Activated CD8-positive, alpha-beta memory T cell treated with anti-CD3 and anti-CD28 coated beads, Interleukin-2, amount 50 U/mL, for 48 hours (primary cell): ENCODE data around the gene GZF1.

Source experiments
- DNase-seq: peaks from one replicate; pipeline ENCODE4 v3.0.0-alpha.2; 2020

Gene GZF1

DNA sequence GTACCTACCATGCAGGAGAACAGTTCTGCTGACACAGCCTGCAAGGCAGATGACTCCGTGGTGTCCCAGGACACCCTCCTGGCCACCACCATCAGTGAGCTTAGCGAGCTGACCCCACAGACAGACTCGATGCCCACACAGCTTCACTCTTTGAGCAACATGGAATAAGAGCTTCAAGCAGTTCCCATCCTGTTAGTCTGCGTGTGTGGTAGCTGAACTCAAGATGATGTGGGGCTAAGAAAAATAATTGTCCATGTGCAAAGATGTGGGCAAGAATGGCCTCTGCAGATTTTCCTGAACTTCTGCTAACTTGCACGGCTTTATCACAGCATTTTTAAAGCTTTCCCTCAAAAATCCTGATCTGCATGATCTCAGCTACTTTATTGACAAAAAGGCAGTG is 8.3 kb downstream of the GZF1 start:
- no peak for DNase-seq

DNA sequence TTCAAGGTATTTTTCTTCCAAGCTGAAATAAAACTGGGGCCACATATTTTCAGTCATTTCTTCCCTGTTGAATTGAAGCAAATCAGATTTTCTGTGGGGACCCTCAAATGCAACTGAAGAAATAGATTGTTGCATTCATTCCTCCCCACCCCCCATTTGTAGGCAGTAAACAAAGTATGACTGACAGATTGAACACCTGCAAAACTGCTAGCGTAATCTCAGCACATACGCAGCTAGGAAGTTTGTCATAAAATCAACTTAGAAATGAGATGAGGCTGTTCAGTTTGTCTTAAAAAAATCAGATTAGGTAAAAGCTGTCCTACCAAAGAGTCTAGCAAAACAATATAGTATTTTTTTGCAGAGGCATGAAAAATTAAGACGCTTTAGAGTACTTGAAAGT is 8.9 kb downstream of the GZF1 start:
- no peak for DNase-seq

DNA sequence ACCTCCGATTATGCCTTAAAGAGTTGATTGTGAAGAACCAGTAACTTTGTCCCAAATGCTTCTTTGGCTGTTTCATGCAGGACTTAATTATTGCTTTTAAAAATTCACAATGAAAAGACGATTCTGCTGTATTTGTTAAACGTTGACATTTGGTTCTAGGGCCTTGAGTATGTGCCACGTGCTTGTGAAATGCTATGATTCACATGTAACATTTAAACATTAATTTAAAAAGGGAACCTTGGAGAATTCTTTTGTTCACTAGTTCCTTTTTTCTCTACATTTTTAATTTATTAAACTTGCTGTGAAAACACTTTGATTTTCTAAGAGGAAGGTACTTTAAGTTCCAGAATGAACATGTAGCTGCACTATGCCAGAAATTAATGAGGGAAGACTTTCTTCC is 9.5 kb downstream of the GZF1 start:
- no peak for DNase-seq

DNA sequence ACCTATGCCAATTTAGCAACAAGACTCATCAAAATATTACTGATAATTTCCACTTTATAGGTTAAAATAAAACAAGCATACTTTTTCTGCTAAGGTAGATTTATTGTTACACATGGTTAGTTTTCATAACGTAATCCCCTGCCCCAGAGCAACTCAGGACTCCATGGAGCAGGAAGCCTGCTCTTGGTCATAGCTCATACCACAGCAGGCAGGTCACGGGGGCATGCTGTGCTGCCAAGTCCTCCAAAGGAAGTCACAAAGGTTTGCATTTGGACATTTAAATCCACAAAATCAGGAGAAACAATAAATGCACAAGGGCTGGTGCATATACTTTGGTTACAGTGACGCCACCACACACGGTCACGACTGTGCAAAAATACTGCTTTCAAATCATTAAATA is 12.5 kb downstream of the GZF1 start:
- DNase-seq: no peak

DNA sequence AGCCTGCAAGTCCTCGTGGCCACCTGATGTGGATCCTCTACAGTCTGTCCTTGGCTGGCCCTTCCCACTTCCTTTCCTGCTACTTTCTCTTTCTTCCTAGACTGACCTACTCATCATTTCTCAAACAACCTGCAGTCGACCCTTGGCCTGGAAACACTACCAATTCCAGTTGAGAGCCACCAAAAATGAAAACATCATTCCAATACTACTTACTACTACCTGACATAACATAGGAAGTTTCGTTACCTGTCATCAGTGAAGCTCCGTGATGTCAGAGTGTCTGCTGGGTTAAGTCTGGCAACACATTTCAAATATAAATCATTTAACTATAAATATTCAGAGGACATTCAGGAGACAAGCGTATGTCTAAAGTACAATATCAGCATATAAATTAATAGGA is 13.8 kb downstream of the GZF1 start:
- DNase-seq: no peak

DNA sequence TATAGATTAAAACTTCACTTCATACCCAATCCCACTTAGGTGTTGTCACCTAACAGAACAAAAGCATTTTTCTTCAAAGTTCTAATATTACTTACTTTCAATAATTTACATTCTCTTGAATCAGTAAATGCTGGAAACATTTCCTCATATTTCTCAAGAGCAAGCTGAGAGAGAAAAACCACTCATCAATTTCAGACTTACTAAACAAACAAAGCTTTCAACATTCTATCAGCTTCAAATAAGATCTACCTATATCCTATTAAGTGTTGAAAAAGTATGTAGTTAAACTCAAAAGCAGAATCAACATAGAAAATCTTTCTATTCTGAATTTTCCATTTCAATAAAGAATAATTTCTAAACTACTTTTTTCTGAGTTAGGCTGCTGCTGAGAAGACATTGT is 17.8 kb downstream of the GZF1 start:
- DNase-seq: no peak

DNA sequence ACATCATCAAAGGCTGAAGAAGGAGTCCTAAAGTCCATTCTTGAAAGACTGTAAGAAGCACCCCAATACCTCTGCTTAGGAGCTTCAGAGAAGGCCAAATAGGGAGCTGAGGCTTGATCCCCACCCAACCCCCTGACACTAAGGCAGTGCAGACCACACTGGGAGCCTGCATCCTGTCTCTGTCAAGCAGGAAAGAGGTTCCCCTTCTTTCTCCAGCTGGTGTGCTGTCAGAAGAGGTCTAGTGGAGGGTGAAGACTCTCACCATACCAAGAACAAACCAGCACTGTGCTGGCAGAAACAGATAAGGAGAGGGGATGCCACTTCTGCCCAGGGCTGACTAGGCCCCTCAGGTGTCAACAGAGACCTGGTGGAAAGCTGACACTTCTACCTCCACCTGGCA is 19.9 kb downstream of the GZF1 start:
- no peak for DNase-seq

DNA sequence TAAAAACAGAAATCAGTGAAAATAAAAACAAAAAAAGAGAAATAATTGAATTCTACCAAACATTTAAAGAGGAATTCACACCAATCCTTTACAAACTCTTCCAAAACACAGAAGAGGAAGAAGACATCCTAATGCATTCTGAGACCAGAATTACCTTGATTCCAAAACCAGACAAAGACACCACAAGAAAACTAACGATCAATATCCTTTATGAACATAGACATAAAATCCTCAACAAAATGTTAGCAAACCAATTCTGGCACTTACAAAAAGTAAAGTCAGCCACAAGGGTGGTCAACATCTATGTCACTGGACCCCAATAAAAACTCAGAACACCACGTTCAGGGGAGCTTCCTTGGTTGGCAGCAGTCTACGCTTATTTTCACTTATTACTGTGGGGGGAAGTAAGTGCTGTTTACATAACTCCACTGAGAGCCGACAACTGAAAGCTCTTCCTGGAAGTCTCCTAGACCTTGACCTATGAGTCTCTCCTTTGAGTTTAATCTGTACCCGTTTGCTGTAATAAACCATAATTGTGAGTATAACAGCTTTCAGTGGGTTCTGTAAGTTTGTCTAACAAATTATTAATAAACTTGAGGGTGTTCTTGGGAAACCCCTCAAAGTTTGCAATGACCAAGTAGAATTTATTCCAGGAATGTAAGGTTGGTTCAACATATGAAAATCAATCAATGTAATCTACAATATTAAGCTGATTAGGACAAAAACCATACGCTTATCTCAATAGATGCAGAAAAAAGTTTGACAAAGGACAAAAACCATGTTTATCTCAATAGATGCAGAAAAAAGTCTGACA is 24.5 kb downstream of the GZF1 start:
- DNase-seq: no peak

DNA sequence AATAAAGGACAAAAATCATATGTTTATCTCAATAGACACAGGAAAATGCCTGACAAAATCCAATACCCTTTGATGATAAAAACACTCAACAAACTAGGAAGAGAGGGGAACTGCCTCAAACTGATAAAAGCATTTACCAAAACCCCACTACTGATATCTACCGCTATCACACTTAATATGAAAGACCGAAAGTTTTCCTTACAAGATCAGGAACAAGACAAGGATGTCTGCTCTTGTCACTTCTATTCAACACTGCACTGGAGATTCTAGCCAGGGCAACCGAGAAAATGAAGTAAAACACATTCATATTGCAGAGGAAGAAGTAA is 25.1 kb downstream of the GZF1 start:
- no peak for DNase-seq

DNA sequence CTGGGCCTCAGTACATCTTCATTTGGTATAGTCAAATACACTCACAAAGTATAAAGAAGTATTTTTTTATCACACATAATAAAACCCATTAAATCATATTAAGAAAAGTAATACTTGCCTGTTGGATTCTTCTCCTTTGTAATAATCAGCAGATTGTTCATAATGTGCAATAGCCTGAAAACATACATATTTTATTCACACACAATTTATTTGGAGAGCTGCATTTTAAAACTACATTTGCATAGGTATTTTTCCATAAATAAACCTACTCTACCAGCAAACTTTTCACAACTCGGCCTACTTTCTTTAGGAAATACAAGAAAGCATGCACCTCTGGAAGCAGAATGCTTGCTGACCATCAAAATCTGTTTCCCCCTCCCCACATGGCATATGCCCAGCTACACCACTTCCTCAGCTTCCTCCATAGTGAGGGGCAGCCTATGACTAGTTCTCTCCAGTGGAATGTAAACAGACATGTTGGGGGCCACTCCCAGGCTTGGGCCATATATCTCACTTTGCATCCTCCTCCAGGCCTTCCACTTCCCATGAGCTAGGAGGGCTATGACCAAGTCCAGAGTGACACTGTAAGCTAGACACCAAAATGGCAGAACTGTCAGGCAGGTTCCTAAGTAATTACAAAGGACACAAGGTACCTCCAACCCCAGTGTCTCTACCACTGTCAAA is 28.3 kb downstream of the GZF1 start:
- DNase-seq: no peak

DNA sequence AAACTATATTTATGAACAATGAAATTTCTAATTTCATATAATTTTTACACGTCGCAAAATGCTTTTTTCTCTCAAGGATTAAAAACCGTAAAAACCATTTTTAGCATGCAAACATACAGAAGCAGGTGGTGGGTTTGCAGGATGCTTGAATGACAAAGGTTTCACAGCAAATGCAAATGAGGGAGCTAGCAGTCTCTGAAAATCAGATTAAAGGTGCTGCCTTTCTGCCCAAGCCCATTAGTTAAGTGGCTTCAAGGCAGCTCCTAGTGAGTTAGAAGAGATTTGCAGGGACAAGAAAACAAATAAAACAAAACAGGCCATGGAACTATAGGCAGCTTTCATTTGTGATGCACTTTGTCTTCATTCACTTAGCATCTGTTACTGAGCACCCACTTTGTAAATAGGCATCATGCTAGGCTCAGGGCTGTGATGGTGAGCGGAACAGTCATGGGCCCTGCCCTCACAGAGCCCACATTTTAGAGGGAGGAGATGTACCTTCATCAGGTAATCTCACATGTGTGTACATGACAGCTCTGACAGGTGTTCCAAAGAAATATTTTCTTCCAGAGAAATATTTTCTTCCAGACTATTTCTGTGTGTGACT is 29.8 kb downstream of the GZF1 start:
- DNase-seq: no peak

DNA sequence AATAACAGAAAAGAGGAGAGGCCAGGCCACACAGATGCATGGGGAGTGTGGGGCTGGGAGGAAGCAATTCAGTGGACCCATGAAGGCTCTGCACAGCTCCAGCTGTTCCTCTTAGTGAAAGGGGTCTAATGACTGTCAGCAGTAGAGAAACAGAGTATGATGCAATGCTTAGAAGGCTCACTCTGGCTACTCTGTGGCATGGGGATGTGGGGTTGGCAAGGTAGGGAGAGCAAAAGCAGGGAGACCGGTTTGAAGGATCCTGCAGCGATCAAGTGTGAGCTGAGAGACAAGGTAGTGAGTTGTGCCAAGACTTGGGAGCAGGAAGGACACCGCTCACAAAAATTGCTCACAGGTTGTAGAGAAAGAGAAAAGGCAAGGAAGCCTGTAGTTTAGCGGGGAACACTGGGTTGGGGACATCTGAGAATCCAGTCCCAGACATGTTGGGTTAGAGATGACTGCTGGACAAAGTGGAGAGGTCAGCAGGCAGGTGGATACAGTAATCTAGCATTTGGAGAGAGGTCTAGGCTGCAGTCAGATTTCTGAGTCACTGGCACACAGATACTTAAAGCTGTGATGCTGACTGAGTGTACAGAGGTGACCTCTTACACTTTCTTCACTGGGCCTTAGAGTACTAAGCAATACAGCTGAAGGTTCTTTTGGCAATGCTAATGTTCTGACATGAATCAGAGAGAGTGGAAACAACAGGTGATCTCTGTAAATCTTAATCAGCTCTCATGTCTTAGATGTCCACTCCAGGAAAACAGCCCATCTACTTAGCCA is 32.2 kb downstream of the GZF1 start:
- no peak for DNase-seq

DNA sequence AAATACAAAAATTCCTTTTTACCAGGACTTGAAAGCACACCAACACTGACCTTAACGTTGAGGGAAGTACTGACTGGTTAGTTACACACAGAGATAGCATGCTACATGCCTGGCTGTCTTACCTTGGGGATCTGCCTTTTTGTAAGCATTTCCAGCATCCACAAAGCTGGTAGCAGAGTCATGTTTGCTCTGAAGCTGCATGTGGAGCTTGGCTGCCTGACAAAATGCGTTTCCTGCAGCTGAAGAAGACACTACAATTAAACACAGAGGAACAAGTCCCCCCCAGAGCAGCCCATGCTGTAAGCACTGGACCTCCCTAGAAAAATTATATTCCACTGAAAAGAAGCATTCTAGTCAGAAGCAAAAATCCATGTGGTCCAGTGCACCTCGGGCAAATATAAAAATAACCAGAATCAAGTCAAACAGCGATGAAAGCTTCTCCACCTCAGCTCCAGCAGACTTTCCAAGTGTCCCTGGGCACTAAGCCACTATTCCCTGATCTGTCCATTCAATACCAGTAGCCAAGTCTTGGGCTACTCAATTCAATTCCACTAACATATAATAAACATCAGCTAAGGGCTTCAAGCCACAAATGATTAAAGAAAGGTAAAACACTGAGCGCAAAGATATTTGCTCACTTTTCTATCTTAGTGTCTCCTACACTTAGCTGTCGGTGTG is 35.1 kb downstream of the GZF1 start:
- no peak for DNase-seq

DNA sequence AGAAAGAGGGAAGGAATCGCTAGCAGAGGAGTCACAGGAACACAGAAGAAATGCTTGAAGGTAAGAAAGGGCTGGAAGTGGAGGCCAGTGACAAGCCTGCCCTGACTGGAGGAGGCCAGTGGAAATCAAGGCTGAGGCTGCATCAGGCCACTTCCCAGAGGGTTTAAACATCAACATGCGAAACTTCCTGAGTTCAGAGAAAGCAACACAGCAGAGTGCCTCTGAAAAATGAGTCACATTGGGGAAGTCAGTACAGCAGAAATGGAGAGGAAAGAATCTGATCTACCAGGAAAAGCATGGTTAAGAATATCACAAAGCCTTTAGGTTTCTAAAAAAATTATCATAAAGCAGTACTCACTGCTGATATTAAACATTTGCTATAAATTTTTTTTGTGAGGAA is 36.0 kb downstream of the GZF1 start:
- no peak for DNase-seq

DNA sequence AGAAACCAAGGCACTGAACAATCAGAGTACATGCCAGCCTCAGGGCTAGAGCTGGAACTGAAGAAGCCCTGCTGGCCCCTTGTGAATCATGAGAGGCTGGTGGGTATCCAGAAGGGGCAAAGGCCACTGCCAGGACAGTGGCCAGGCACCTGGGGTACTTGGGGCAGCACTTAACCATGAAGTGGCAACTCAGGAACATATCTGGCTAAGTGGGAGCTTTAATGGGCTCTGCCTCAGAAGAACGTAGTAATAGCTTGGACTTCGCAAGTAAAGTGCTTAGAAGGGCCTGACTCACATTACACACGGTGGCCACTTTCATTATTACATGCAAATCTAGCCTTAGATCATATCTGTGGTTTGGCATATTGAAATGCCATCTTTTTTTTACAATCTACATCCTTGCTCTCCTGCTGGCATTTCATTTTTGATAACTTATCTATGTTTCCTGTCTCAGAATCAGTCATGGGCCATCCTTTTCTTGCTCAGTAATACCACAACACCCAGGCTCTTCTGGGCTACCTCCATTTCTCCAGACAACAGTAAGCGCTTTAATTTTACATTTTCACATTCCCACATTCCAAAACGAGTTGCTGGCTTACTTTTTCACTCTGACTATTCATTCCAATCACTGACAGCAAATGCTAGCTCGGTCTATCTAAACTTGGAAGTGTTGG is 37.7 kb downstream of the GZF1 start:
- DNase-seq: peak; percentile 59

DNA sequence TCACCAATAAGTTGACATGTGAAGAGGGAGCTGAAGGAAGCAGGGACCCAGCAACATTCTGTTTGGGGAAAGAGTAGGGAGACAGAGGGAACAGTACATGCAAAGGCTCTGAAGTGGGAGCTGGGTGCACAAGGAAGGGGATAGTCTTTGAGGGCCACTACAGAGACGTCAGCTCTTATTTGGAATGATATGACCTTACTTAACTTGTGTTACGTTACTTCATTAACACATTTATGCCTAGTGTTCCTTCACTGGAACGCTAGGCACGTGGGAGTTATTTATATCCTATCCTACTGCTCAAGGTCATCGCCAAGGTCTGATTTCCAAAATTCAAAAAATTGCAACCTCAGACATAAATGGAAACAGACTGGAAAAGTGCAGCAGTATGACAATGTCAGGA is 39.1 kb downstream of the GZF1 start:
- DNase-seq: no peak

DNA sequence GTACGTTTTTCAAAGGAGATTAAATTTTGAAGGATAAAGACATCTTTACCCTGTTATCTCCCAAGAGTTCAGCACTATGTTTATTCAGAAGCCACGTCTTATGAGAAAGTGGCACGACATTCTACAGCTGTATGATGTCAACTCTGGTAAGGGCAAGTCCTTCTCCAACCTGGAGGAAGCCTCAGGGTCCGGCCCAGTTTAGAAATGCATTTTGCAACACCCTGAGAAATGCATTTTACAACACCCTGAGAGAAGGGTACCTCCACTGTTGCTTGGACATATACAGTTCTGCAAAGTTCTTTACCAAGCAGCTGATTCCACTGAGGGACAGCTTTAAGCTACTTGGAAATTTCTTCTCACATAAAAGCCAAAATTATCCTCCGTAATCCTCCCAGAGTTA is 41.8 kb downstream of the GZF1 start:
- DNase-seq: no peak

DNA sequence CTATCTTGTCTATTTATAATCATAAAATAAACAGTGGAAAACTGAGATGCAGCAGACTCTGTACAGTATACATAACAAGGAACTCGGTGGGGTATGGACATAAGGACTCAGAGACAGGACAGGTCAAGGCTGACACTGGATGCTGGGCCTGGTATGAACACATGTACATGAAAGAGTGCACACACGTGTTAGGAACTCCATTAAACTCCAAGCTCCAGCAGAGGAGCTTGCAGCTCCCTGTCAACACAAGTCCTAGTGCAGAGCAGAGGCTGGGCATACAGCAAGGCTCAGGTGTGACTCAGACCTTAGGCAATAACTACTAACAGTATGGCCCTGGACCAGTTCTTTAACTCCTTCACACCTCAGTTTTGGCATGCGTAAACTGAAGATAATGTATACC is 42.2 kb downstream of the GZF1 start:
- DNase-seq: no peak

DNA sequence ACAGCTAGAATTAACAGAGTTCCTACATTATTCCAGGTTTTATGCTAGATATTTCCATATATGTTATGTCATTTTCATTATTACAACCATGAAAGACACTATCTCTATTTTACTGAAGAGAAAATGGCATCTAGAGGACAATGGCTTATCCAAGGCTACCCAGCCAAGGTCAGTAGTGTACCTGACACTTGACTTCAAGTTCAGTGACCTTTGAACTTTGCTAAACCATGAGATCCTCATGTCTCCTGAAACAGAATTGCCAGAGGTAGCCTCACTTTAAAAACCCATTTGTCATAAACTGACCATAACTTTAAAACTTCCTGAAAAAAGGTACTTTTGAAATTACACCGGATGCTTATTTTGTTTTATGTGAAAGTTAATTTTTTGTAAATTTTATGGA is 44.9 kb downstream of the GZF1 start:
- DNase-seq: no peak

DNA sequence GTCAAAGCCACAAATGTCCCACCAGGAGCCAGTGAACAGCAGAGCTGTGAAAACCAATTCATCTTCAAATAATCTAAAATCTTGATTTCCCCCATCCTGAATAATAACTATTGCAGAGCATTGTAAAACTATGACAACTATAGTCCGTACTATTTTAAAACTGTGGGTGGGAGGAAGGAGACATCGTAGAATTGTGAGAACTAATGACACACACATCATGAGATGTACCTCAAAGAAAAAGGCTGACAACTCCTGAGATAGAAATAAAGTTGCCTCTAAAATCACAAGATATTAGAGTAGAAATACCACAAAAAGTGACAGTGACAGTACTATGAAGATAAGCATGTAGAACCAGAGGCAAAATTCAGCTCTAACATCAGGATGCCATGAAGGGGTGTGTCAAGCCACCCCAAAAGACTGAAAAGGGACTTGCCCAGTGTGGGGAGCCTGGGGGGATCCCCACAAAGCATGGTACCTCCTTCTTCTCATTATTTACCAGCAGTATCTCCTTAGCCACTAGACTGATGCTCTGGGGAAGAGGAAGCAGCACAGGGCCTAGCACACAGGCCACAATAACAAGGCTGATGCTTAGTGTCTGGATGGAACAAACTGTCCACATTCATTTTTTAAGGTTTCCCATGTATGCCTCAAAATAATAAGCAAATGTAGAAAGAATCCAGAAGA is 45.9 kb downstream of the GZF1 start:
- DNase-seq: no peak

DNA sequence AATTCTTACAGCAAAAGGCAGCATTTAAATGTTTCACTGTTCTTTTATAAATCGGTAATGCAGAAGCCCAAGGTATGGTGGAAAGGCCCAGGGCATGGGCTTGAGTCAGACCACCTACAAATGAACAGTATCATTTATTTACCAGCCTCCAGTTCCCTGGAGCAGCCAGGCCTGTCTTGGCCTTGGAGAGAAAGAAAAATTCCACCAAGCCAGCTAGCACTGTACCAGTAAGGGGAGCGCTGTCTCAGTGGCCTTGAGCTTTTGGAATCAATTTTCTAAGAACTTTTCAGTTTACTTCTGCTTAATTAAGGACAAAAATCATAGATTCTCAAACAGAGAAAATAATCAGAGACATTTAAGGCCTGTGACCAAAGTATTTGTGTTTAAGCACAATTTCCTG is 47.0 kb downstream of the GZF1 start:
- no peak for DNase-seq

DNA sequence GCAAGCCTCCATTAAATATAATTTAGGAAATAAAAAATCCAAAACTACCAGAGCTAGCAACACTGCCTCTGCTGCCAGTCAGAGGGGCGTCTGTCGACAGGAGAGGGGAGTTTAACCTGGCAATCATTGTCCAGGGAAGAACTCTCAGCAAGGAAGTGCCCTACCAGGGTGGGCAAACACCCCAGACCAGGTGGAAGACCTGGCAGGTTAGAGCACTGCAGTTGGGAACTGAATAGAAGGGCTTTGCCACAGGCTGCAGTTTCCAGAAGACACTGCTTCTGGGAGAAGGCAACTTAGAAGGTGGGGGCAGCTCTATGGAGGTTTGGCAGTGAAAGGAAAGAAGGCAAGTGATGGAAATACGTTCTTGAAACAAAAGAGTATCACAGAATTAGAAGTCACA is 47.8 kb downstream of the GZF1 start:
- no peak for DNase-seq
